Posterior vena cava (tissue), 2 donors: Measurements from ENCODE around the gene MEDAG. TPM values are rescaled to one million over a fixed set of nuclear protein-coding genes. Genes with fewer than 3 reads are reported as not detected.

Experiments
- DNase-seq: peaks from one replicate; pipeline ENCODE4 v3.0.0-alpha.2; 2020; ENCODE audit warnings: low spot score
- intact Hi-C, 2 donors: fragments of 100-400 bp; cut with DNase I; formaldehyde crosslinking; loops; one replicate each; pipeline versions ENCODE4 v1.14.1 to v1.14.2; 2022 to 2023
- total RNA-seq, 2 donors: library from RNA; stranded (reverse); fragmentation: NEBNext Ultra II Directional; extraction: Animal tissue kit (Norgen Biotek cat#: 25700); gene quantifications; one replicate each; pipeline ENCODE4 v1.2.1, GENCODE V29; 2021
- donor health status: DM: yes; HTN: yes; CAD: no.
- donor health status: DM: yes; HTN: yes; CAD: no.

The MEDAG gene
- total RNA-seq, 2 donors from 2014 or later = 151 to 172 TPM

DNA sequence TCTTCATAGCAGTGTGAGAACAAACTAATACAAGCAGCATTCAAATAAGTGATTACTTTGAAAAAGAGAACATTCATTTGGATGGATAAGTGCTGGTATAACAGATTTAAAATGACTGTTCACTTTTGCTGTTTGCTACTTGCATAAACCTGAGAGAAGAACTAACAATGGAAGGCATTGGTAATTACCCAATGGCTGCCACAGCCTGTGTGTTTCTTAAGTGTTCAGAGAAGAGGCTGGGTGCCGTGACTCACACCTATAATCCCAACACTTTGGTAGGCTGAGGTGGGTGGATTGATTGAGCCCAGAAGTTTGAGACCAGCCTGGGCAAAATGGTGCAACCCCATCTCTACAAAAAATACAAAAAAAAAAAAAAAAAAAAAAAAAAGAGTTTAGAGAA, 21.5 kb downstream of the MEDAG start:
- intact Hi-C loops = no loop called here
- DNase-seq = no peak

DNA sequence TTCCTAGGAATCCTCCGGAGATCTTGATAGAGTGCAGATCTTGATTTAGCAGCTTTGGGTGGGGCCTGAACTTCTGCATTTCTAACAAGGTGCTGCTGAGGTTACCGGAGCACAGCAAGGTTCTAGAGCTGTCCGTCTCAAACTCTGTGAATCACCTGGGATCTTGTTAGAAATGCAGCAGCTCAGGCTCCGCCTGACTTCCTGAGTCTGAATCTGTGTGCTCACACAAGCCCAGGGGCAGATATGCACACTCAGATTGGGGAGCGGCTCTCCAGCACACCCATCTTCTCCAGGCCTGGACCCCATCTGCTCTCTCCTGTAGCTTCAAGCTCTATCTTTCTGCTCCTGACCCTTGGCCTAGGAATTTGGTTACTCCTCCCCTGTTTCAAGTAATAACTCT, 22.9 kb downstream of the MEDAG start:
- intact Hi-C loops = no loop called here
- no peak for DNase-seq

GRCh38 chr13:30932481-30933353, 26.6 kb downstream of the MEDAG start, which contains the start of gene TEX26:
TSS of gene TEX26 (plus strand) at chr13:30932656. CDS start at chr13:30932716, 60 bp downstream.
- DNase-seq = no peak
- intact Hi-C loops = no loop called here

GRCh38 chr13:30933354-30933670, 27.2 kb downstream of the MEDAG start:
- intact Hi-C loops = no loop called here
- no peak for DNase-seq

DNA sequence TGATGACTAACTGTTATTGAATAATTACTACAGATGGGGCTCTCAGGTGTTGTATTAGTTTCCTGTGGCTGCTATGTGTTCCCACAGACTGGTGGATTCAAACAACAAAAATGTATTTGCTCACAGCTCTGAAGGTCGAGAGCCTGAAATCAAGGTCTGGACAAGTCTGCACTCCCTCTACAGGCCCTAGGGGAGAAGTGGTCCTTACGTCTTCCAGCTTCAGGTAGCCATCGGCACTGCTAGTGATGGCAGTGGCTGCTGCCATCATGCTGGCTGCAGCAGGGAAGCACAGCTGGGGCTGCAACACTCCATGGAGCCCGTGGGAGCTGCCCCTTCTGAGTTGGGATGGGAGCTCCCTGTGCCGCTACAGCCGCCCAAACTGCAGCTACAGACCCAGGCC, 28.3 kb downstream of the MEDAG start:
- no peak for DNase-seq
- intact Hi-C loops = no loop called here

GRCh38 chr13:30934803-30935202, 28.7 kb downstream of the MEDAG start:
- no peak for DNase-seq
- intact Hi-C loops = no loop called here

- intact Hi-C loops = no loop called here
- DNase-seq = no peak
These were observed 30.9 kb downstream of the MEDAG start for GRCh38 chr13:30936971-30937370.

- no peak for DNase-seq
- intact Hi-C loops = no loop called here
These were observed 37.8 kb downstream of the MEDAG start for GRCh38 chr13:30943881-30944280.

GRCh38 chr13:30957258-30957943, 51.3 kb downstream of the MEDAG start:
- no peak for DNase-seq
- intact Hi-C loops = no loop called here

DNA sequence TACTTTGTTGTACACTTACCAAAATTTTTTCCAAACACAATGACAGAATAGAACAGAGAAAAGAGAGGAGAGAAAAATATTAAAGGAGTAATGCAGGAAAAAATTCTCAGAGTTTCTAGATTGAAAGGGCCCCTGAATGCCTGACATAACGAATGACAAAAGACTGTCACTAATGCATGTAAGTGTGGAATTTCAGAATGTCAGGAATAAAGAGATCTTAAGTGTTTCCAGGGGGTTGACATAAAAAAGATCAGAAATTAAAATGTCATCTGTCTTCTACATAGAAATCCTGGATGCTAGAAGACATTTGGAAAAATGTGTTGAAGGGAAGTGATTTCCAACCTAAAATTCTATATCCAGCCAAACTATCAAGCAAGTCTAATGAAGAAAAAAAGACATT, 53.6 kb downstream of the MEDAG start:
- DNase-seq = no peak
- intact Hi-C loops = no loop called here

- DNase-seq = no peak
- intact Hi-C loops = no loop called here
These were observed 57.7 kb downstream of the MEDAG start for GRCh38 chr13:30963791-30964190.

- no peak for DNase-seq
- intact Hi-C loops = no loop called here
These were observed 59.3 kb downstream of the MEDAG start for GRCh38 chr13:30965380-30965779.

DNA sequence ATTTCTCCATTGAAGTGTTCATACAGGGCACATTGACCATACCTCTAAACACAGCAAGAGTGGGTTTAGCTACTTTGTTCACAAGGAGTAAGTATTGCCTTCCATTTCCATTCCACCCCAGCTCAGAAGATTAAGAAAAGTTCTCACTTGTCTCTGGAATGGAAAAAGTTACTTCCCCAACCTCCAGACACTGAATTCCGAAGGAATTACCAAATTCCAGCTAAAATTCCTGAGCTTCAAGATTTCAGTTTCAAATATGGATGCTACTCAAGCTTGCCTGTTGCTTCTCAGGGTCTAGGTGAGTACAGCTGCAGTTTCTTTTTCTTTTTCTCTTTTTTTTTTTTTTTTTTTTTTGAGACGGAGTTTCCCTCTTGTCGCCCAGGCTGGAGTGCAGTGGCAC, 60.0 kb downstream of the MEDAG start:
- intact Hi-C loops = no loop called here
- DNase-seq = no peak

DNA sequence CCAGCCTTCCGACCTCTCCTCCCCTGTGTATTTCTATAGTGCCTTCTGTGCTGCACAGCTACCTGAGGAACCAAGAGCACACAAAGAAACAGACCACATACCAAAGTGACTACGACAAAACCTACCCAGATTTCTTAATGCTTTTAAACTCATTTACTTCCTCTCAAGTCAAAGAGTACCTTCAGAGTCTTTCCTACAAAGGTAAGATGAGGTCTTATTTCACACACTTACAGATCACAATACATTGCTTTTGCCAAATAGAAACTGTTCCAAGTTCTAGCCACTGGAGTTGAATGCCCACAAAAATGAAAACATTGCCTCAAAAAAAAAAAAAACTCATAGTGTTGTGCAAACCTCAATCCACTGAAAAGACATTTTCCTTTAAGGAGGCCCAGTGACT, 62.8 kb downstream of the MEDAG start:
- no peak for DNase-seq
- intact Hi-C loops = no loop called here

GRCh38 chr13:30971575-30971974, 65.5 kb downstream of the MEDAG start:
- intact Hi-C loops = no loop called here
- DNase-seq = no peak

- intact Hi-C loops = no loop called here
- DNase-seq = no peak
These were observed 66.9 kb downstream of the MEDAG start for GRCh38 chr13:30972888-30973377.

GRCh38 chr13:30974350-30974749, 68.3 kb downstream of the MEDAG start:
- no peak for DNase-seq
- intact Hi-C loops = no loop called here
